ENCODE results near the gene IMMT.
"Not testable (repeated sequence)": the region's sequence is repeated elsewhere in the genome, so short reads cannot be mapped to it uniquely, and the experiment has no call there.

Gene IMMT

DNA sequence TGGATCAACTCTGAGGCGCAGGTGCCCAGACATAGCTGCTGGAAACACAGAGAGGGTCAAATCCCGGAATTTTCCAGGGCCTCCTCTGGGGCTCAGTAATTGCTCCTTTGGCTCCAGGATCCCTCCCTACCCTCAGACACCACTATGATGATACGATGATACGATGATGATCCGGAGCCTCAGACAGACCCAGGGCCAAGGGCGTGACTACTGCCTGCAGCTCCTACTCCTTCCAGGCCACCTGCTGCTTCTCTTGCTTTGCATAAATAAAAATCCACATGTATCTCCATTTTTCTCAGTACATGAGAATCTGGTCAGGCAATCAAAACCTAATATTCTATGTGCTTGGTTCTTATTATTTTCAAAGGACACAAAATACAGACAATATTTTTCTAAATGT, 37.6 kb upstream of the IMMT start:
- ChIA-PET POLR2A (ENCODE audit: low non-redundant PET) (no interaction called here), CTCF (interaction anchor here (0.6 kb wide), 1 partner anchor 13 kb away, joined by 3 read pairs; no protein-coding TSS in a partner anchor)
- H3K27ac ChIP-seq, result no peak overlapping the region
- TF ChIP-seq, protein P1, sequence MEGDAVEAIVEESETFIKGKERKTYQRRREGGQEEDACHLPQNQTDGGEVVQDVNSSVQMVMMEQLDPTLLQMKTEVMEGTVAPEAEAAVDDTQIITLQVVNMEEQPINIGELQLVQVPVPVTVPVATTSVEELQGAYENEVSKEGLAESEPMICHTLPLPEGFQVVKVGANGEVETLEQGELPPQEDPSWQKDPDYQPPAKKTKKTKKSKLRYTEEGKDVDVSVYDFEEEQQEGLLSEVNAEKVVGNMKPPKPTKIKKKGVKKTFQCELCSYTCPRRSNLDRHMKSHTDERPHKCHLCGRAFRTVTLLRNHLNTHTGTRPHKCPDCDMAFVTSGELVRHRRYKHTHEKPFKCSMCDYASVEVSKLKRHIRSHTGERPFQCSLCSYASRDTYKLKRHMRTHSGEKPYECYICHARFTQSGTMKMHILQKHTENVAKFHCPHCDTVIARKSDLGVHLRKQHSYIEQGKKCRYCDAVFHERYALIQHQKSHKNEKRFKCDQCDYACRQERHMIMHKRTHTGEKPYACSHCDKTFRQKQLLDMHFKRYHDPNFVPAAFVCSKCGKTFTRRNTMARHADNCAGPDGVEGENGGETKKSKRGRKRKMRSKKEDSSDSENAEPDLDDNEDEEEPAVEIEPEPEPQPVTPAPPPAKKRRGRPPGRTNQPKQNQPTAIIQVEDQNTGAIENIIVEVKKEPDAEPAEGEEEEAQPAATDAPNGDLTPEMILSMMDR (conservative IDR thresholded peaks at IDR 0.05; ENCODE audit: low read depth), result no peak
- no peak for DNase-seq (ENCODE audit: low spot score)

GRCh38 chr2:86232373-86232784, 37.1 kb upstream of the IMMT start:
- no peak overlapping the region for H3K27ac ChIP-seq
- DNase-seq (ENCODE audit: low spot score), result no peak
- TF ChIP-seq, protein P1 (conservative IDR thresholded peaks at IDR 0.05; ENCODE audit: low read depth), result no peak
- ChIA-PET CTCF (no interaction called here), POLR2A (ENCODE audit: low non-redundant PET) (no interaction called here)

- TF ChIP-seq, protein P1 (conservative IDR thresholded peaks at IDR 0.05; ENCODE audit: low read depth), result no peak
- DNase-seq (ENCODE audit: low spot score), result no peak
- CTCF ChIA-PET, result no interaction called here
These were observed 36.6 kb upstream of the IMMT start for GRCh38 chr2:86231680-86232372.

GRCh38 chr2:86230961-86231360, 35.7 kb upstream of the IMMT start:
- TF ChIP-seq, protein P1 (conservative IDR thresholded peaks at IDR 0.05; ENCODE audit: low read depth), result no peak
- ChIA-PET CTCF (no interaction called here), POLR2A (ENCODE audit: low non-redundant PET) (no interaction called here)
- DNase-seq (ENCODE audit: low spot score), result no peak
- no peak overlapping the region for H3K27ac ChIP-seq

More at GRCh38 chr2:86231680-86232372, 36.6 kb upstream of the IMMT start:
- H3K27ac ChIP-seq, result no peak overlapping the region
- POLR2A ChIA-PET (ENCODE audit: low non-redundant PET), result no interaction called here

DNA sequence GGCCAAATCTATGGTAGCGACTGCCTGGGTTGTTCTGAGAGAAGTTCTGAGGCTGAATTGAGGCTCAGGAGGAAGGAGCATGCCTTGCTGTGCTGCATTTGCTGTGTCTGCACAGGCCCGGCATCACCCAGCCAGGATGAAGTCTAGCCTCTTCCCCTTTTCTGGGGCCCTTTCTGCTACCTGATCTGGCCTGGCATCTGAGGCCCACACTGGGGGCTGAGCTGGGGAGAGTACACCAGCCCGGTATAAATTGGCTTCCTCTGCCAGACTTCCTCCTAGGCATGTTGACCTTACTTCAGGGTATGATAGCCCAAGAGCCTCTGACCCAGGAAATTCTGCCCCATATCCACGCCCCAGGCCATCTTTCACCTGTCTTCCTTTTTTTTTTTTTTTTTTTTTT, 34.0 kb upstream of the IMMT start:
- ChIA-PET CTCF (no interaction called here), POLR2A (ENCODE audit: low non-redundant PET) (no interaction called here)
- TF ChIP-seq, protein P1 (conservative IDR thresholded peaks at IDR 0.05; ENCODE audit: low read depth), result no peak
- DNase-seq (ENCODE audit: low spot score), result no peak
- H3K27ac ChIP-seq, result no peak overlapping the region; the same call in 1 of the 2 replicates

GRCh38 chr2:86228574-86228973, 33.3 kb upstream of the IMMT start:
- DNase-seq (ENCODE audit: low spot score), result peak; percentile 13
- H3K27ac ChIP-seq; POLR2A ChIA-PET (ENCODE audit: low non-redundant PET); CTCF ChIA-PET: not testable (repeated sequence)

DNA sequence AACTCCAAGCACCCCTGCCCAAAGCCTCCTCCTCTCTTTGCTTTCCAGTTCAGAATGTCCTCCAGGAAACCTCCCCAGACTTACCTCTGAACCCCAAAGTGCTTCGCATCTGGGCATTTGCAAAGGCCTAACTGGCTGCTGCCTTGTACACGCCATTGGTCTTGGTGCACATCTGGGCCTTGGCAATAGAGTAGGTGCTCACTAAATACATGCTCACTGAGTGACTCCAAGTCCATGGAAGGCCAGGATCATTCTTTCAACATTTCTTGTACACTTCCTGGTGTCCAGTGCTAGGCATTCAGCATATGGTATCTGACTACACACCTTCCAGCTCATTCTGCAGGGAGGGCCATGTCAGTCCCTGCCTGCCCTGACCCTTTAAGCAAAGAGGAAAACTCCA, 32.4 kb upstream of the IMMT start:
- DNase-seq (ENCODE audit: low spot score), result no peak
- ChIA-PET POLR2A (ENCODE audit: low non-redundant PET) (no interaction called here), CTCF (no interaction called here)
- no peak overlapping the region for H3K27ac ChIP-seq
- TF ChIP-seq, protein P1 (conservative IDR thresholded peaks at IDR 0.05; ENCODE audit: low read depth), result no peak

All from RWPE1 (cell line).